Pancreas (tissue), 10 donors: ENCODE measurements around the gene PARK7. TPM values are rescaled to one million over a fixed set of nuclear protein-coding genes. Genes with fewer than 3 reads are reported as not detected.

Experiments used
- ATAC-seq, 4 donors: fragments of 200-7000 bp; cut with Tn5 transposase; one replicate each; pipeline versions ENCODE4 v1.8.0 to v1.9.1; 2020; ENCODE audit warnings: mild to moderate bottlenecking in 4 of 4, moderate library complexity in 4 of 4
- DNase-seq, 6 donors: peaks; one replicate each; pipeline ENCODE4 v3.0.0-alpha.2; 2020
- FAIRE-seq: peaks from 2 replicates; lab custom pipeline; 2012; peaks lifted over from hg19 to GRCh38; lab: Jason Lieb, UNC
- H3K27ac ChIP-seq, 4 donors: fragments of 200-600 bp; sonication (generic); 1 replicate in 3 of 4; 2 replicates in 1 of 4; pipeline versions ENCODE4 v1.5.0 to v1.8.0; 2020
- H3K27me3 ChIP-seq, 4 donors: fragments of 200-600 bp; one replicate each; pipeline ENCODE4 v1.8.0; 2021
- H3K36me3 ChIP-seq, 3 donors: fragments of 200-600 bp; sonication (generic) in 1 of 3; one replicate each; pipeline versions ENCODE4 v1.5.0 to v1.8.0; 2020 to 2021
- H3K4me1 ChIP-seq, 3 donors: fragments of 200-600 bp; one replicate each; pipeline ENCODE4 v1.8.0; 2021
- H3K4me3 ChIP-seq, 4 donors: fragments of 200-600 bp; sonication (generic) in 2 of 4; one replicate each; pipeline versions ENCODE4 v1.5.0 to v1.8.0; 2020 to 2021
- H3K9me3 ChIP-seq, 4 donors: fragments of 200-600 bp; one replicate each; pipeline ENCODE4 v1.8.0; 2021
- CTCF ChIP-seq, 4 donors: fragments of 200-600 bp; sonication (generic) in 3 of 4; IDR thresholded peaks; one replicate each; pipeline versions ENCODE4 v1.5.0 to v1.8.0; 2021; ENCODE audit warnings: antibody characterized with exemption in 4 of 4
- WGBS, 2 donors: extraction: QIAGEN DNeasy Blood & Tissue Kit; methylation state at CpG; one replicate each; pipeline ENCODE4 v1.1.7; 2013; 5-methylcytosine and 5-hydroxymethylcytosine counted together
- intact Hi-C, 3 donors: fragments of 100-400 bp; cut with DNase I; formaldehyde crosslinking; loops; one replicate each; pipeline versions ENCODE4 v1.11.1 to v1.14.2; 2022
- polyA plus RNA-seq, 2 donors: library from polyadenylated mRNA; stranded (reverse); fragments of 200-250 nt; gene quantifications; one replicate each; pipeline ENCODE4 v1.2.3, GENCODE V29; 2013
- total RNA-seq, 6 donors: library from RNA; stranded (reverse); fragmentation: NEBNext Ultra II Directional in 4 of 6; extraction: Animal tissue kit (Norgen Biotek cat#: 25700) in 4 of 6; gene quantifications; one replicate each; pipeline versions ENCODE4 v1.2.1 to v1.2.4, GENCODE V29; 2021 to 2023
- donor health status: healthy with polysubstance abuse.
- donor health status: DM: no; HTN: no; CAD: no; lungs with moderate emphysema.
- donor health status: DM: no; HTN: no; CAD: no.
- donor health status: control.
- donor health status: control.
- donor health status: Bipolar disorder and iron deficiency.
- donor health status: DM: yes; HTN: yes; CAD: no.
- donor health status: DM: no; HTN: no; CAD: no.
- donor health status: DM: no; HTN: no; CAD: no.
- donor health status: DM: yes; HTN: yes; CAD: no.

Gene PARK7
- total and polyA plus RNA-seq, 8 donors, result 99.8 to 176 (median 137) TPM

DNA sequence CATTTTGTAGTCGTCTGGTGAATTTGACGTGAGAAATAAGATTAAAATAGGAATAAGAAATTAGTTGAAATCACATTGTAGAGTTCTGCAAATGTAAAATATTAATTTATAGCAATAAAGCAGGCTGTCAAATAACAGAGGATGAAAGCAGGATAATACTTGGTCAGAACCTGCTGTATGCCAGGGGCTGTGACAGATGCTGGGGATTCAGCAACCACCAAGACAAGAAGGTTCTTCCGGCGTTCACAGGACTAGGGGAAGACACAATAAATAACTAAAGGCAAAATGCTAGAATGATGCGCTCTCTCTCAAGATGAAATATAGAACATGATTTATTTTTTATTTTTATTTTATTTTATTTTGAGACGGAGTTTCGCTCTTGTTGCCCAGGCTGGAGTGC lies 6.8 kb upstream of the PARK7 start:
- FAIRE-seq (no peak), DNase-seq (no peak), ATAC-seq (peak in 1 of 4 donors; percentile 14)
- no peaks in the 10 kb centered on the region for H3K36me3 ChIP-seq
- peak overlapping the region; percentile 39 to 67 (median 58) for H3K4me3 ChIP-seq
- intact Hi-C loops, result no loop called here
- WGBS, 2 donors, result 62% methylated on average over 7 of the region's 7 CpGs
- H3K9me3 ChIP-seq, result no peaks in the 10 kb centered on the region
- H3K27me3 ChIP-seq, result no peaks in the 10 kb centered on the region
- H3K27ac ChIP-seq, result peak overlapping the region; percentile 72 to 88 (median 84)
- peaks cover 0 to 3% (median 0%) of the 10 kb centered on the region in 3 donors for H3K4me1 ChIP-seq
- TF ChIP-seq CTCF (IDR thresholded peaks at IDR 0.05), result no peak

- intact Hi-C loops, result no loop called here
- ATAC-seq, result no peak
Observed at GRCh38 chr1:7956218-7957032, 5.1 kb upstream of the PARK7 start.

GRCh38 chr1:7960165-7960564 lies 1.3 kb upstream of the PARK7 start:
- DNase-seq, result no peak
- FAIRE-seq, result no peak
- no peak for TF ChIP-seq CTCF (IDR thresholded peaks at IDR 0.05)
- peak overlapping the region in 1 of 4 donors; percentile 71 for H3K4me3 ChIP-seq
- intact Hi-C loops, result no loop called here
- WGBS, 2 donors, result 77 to 81% methylated on average over 2 of the region's 2 CpGs
- ATAC-seq, result no peak
- H3K4me1 ChIP-seq, result peaks cover 5 to 15% (median 6%) of the 10 kb centered on the region in 3 donors
- peaks cover 0 to 16% (median 4%) of the 10 kb centered on the region in 3 donors for H3K36me3 ChIP-seq
- no peak overlapping the region for H3K27ac ChIP-seq
- H3K9me3 ChIP-seq, result no peaks in the 10 kb centered on the region
- H3K27me3 ChIP-seq, result no peaks in the 10 kb centered on the region

More at GRCh38 chr1:7956218-7957032, 5.1 kb upstream of the PARK7 start:
- Histone ChIP-seq H3K27ac (no peak overlapping the region), H3K4me1 (peaks cover 0 to 5% (median 3%) of the 10 kb centered on the region in 3 donors), H3K9me3 (no peaks in the 10 kb centered on the region), H3K27me3 (no peaks in the 10 kb centered on the region), H3K36me3 (no peaks in the 10 kb centered on the region), H3K4me3 (no peak overlapping the region)
- TF ChIP-seq CTCF (IDR thresholded peaks at IDR 0.05), result no peak
- FAIRE-seq (no peak), DNase-seq (no peak)
- WGBS, 2 donors, result 82 to 92% methylated on average over 10 of the region's 10 CpGs

DNA sequence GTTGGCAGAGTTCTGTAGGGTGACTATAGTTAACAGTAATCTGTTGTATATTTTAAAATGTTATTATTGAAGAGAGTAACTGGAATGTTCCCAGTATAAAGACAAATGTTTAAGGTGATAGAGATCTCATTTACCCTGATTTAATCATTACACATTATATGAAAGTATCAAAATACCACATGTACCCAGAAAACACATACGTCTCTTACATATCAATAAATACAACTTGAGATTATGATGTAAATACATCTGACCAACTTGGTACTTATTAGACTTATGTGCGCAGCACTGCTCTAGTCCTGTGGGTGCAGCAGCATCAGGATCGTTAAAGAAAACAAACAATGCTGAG lies 670 bp upstream of the PARK7 start:
- peaks cover 0 to 23% (median 9%) of the 10 kb centered on the region in 3 donors for H3K36me3 ChIP-seq
- H3K9me3 ChIP-seq, result no peaks in the 10 kb centered on the region
- no peak for FAIRE-seq
- H3K4me1 ChIP-seq, result peaks cover 5 to 15% (median 6%) of the 10 kb centered on the region in 3 donors
- DNase-seq, result no peak
- ATAC-seq, result no peak
- peak overlapping the region; percentile 34 to 97 (median 70) for H3K4me3 ChIP-seq
- no peaks in the 10 kb centered on the region for H3K27me3 ChIP-seq
- 1% methylated on average over 3 of the region's 3 CpGs for WGBS, 2 donors
- intact Hi-C loops, result no loop called here
- TF ChIP-seq CTCF (IDR thresholded peaks at IDR 0.05), result no peak
- H3K27ac ChIP-seq, result peak overlapping the region; percentile 78 to 89 (median 82)

DNA sequence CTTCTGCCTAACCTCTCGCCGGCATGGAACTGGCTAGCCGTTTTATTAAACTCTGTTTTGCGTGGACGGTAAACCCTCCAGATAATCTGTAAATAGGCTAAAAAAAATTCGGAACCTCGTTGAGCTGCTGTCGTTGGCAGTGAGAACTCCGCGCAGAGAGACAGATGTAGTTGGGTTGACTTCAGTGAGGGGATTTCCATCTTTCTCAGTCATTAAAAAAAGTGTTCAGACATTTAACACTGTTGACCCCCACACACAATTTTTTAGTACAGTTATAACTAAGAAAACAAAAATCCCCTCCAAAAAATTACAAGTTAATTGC lies 464 bp downstream of the PARK7 start:
- peaks cover 0 to 28% (median 14%) of the 10 kb centered on the region in 3 donors for H3K36me3 ChIP-seq
- peaks cover 5 to 15% (median 6%) of the 10 kb centered on the region in 3 donors for H3K4me1 ChIP-seq
- ATAC-seq, result peak in 2 of 4 donors; percentile 1 to 3
- FAIRE-seq, result no peak
- 0% methylated on average over 10 of the region's 10 CpGs for WGBS, 2 donors
- intact Hi-C loops, result no loop called here
- H3K4me3 ChIP-seq, result peak overlapping the region; percentile 62 to 97 (median 70)
- H3K9me3 ChIP-seq, result no peaks in the 10 kb centered on the region
- H3K27me3 ChIP-seq, result no peaks in the 10 kb centered on the region
- H3K27ac ChIP-seq, result peak overlapping the region; percentile 78 to 89 (median 82)
- no peak for TF ChIP-seq CTCF (IDR thresholded peaks at IDR 0.05)
- no peak for DNase-seq
